ENCODE data around the gene MALAT1. TPM values are rescaled to one million over a fixed set of nuclear protein-coding genes. Genes with fewer than 3 reads are reported as not detected.
A peak's percentile ranks its signal among the peaks of the same experiment; 100 is the strongest.

The MALAT1 gene
- total and polyA plus RNA-seq, 2 of the 13 experiments (the other 11 are each of a cell fraction or from before 2014, with no cell fraction given) = 143 to 1,237 TPM

DNA sequence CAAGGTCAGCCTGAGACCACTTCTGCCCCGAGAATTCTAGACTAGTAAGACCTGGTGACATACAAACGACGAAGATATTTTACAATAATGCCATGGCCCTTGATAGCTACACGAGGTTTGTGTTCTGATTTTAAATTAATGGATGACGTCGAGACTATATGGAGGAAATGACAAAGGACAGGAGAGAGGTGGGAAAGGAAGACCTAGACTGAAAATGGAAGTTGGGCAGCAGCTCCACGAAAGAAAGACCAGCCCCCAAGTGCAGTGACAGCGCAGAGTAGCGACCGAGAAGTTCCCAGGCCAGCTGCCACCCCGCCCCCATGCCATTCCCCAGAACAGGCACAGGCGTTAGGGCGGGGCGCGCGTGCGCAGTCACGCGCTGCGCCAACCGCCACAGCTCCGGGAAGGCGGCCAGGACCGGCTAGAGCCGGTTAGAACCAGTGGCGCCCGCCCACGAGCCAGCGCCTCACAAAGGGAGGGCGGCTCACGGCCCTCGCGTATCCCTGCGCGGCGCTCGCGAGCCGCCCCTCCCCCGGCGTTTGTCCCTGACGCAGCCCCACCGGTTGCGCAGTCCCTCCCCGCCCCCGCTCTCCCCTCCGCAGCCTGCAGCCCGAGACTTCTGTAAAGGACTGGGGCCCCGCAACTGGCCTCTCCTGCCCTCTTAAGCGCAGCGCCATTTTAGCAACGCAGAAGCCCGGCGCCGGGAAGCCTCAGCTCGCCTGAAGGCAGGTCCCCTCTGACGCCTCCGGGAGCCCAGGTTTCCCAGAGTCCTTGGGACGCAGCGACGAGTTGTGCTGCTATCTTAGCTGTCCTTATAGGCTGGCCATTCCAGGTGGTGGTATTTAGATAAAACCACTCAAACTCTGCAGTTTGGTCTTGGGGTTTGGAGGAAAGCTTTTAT is 1.5 kb upstream of the MALAT1 start (continued):
- TF ChIP-seq HNF1A (IDR thresholded peaks at IDR 0.05; ENCODE audit: low read depth) (no peak), HNF1A (CRISPR knock-in tag; IDR thresholded peaks at IDR 0.05; ENCODE audit: borderline replicate concordance) (peak; percentile 83), ZKSCAN8 (CRISPR knock-in tag; IDR thresholded peaks at IDR 0.05; ENCODE audit: borderline replicate concordance) (peak; percentile 37; the same call in 1 of the 2 replicates), PREB (CRISPR knock-in tag; IDR thresholded peaks at IDR 0.05) (no peak), FUBP1 (CRISPR knock-in tag; IDR thresholded peaks at IDR 0.05; ENCODE audit: borderline replicate concordance) (no peak), RFX5 (IDR thresholded peaks at IDR 0.05; ENCODE audit: low read depth, low read length) (no peak; the same call in 1 of the 2 replicates), JUN (CRISPR knock-in tag; IDR thresholded peaks at IDR 0.05) (no peak; the same call in 1 of the 2 replicates), ATF2 (CRISPR knock-in tag; IDR thresholded peaks at IDR 0.05) (peak; percentile 72), GLI4 (CRISPR knock-in tag; IDR thresholded peaks at IDR 0.05; ENCODE audit: borderline replicate concordance) (no peak), FLYWCH1 (CRISPR knock-in tag; IDR thresholded peaks at IDR 0.05) (no peak; the same call in 1 of the 2 replicates), ZNF24 (IDR thresholded peaks at IDR 0.05) (no peak), MLXIP (CRISPR knock-in tag; IDR thresholded peaks at IDR 0.05; ENCODE audit: borderline replicate concordance) (no peak), NFRKB (IDR thresholded peaks at IDR 0.05) (peak; percentile 88), RARA (CRISPR knock-in tag; IDR thresholded peaks at IDR 0.05) (peak; percentile 77), KLF6 (CRISPR knock-in tag; IDR thresholded peaks at IDR 0.05) (no peak; the same call in 1 of the 2 replicates), ZNF530 (CRISPR knock-in tag; IDR thresholded peaks at IDR 0.05; ENCODE audit: low read depth) (no peak), ZFP36L1 (CRISPR knock-in tag; IDR thresholded peaks at IDR 0.05) (peak; percentile 22; the same call in 1 of the 2 replicates)

Measured in HepG2 (cell line).